HG03280 (cell line): Measurements from ENCODE around the gene SLC6A15.

Source experiments
- ATAC-seq: cut with Tn5 transposase; IDR thresholded peaks from one replicate; pipeline ENCODE4 v1.9.1; 2021; ENCODE audit warnings: mild to moderate bottlenecking, moderate library complexity; ENCODE audit not compliant: unreplicated experiment

The SLC6A15 gene

DNA sequence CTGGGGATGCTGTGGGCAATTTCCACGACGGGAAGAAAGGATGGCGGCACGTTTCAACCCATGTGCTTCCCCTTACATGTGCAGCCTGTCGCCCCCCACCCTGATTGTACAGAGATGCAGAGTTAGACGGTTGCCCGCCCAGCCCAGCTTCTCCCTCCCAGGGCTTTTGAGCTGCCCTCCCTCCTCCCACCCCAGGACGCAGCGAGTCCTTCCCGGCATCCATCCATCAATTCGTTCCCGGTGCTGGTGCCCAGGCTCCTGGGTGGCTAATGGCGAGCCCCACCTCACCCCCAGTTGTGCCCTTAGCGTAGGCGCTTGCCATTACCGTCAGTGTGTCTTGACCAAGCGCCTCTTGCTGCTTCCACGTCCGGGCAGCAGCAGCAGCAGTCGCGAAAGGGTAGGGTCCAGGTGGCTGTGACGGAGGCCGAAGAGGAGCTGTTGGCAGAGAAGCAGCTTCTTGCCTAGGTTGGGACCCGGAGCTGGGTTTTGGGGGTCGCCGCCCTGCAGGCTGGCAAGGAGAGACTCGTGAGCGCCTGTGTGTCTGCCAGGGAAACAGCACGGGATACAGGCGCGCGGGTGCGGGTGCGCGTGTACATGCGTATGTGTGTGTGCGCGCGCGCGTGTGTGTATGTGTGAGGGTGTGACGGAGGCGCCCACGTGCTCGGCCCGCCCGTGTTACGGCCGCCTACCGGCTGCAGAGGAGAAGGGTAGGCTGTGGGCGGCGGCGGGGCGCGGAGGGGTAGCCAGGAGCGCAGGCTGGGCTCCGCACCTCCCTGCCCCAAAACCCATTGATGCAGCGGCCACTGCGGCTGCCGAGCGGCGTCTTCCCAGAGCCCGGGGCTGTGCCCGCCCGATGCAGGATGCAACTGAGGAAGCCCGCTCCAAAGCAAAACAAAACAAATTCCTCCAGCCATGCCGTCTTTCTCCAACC, at the start of gene SLC6A15:
Gene SLC6A15, minus strand, starts transcription at position 602 of the 931 bp plus-strand sequence. CDS start 20,679 bp downstream, outside the sequence.
- no peak for ATAC-seq

DNA sequence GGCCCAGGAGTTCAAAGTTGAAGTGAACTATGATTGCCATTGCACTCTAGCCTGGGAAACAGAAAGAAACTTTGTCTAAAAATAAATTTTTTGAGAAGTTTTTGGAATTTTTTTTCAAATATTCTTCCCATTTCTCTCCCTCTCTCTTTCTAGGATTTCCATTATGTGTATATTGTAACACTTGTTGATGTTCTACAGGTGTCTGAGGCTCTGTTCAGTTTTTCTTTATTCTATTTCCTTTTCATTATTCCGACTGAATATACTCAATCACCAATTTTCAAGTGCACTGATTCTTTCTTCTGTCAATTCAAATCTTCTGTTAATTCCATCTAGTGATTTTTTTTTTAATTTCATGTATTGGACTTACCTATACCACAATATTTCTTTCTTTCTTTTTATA, 48.3 kb upstream of the SLC6A15 start:
- ATAC-seq = no peak

DNA sequence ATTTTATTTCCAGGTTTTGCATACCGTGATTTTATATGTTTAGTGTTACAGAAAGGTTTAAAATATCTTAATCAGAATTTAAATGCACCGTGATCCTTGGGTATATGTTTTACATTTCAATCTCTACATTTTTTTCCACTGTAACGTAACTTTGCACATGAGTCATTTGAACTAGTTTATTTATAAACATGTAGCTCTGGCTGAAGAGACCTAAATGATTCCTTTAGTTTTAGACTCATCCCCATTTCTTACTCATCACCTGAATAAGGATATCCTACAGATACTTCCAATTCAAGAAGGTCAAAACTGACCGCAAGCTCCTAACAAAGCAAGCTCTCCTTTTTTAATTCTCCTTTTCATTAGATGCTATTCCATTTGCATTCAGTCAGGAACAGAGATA, 42.7 kb upstream of the SLC6A15 start:
- ATAC-seq = no peak

DNA sequence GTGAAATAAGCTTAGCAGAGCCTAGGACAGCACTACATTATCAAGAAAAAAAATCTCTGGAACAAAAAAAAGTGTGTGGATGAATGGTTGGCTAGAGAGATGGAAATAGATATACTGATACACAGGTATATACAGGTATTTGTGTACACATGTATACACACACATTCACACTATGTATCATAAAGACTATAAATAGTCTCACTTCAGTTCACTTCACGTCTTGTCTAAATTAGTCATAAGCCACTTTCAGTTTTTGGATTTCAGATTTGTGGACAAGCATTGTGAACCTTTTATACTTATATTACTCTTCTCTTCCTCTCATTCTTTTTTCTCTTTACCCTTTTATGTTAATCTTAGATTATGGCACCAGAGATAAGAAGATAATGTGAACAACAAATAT, 41.8 kb upstream of the SLC6A15 start:
- no peak for ATAC-seq

DNA sequence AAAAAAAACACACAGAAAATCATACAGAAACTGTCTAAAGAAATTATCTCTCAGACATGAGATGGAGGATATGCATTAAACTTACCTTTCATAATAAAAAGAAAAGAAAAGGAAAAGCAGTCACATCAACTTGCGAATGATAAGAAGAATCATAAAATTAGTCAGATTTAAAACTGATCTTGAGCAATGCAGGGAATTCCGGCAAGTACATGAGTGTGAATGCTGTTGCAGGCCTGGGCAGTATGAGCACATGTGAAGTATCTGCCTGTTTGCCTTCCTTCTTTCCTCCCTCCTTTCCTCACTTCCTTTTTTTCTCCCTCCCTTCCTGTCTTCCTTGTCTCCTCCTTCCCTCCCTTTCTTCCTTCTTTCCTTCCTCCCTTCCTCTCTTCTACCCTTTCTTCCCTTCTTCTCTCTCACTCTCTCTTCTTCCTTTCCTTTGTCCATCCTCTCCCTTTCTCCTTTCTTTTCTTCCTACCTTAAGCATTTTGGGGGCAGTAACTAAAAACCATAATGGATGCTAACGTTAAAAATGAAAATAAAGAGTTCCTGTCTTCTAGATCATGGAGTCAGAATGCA, 38.5 kb upstream of the SLC6A15 start:
- ATAC-seq = no peak

DNA sequence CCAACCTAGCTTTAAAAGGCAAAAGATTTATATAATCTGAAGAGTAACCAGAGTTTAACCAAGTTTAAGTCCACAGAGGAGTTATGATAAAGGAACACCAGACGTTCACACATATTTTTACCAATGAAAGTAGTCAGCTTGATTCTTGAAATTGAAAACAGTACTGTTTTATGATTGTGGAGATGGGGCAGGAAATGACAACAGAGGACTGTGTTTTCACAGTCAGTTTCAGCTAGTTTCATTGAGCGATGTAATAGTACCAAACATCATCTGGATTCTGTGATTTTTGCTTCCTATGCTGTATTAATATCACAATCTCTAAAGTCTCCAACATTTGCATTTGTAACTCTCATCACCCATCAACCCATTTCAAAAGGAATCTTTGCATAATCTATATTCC, 34.2 kb upstream of the SLC6A15 start:
- ATAC-seq = no peak

DNA sequence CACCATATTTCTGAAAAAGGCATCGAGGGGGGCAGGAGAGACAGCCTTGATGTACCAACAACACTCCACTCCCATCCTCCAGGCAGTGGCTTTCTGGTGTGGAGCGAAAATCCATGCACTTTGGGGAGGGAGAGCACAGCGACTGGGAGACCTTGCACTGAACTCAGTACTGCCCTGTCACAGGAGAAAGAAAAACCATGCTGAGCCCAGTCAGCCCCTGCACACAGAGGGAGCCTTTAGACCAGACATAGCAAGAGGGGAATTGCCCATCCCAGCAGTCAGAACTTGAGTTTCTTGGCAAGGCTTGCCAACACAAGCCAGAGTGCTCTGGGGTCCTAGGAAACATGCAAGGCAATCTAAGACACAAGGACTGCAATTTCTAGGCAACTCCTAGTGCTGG, 24.8 kb upstream of the SLC6A15 start:
- ATAC-seq = no peak

DNA sequence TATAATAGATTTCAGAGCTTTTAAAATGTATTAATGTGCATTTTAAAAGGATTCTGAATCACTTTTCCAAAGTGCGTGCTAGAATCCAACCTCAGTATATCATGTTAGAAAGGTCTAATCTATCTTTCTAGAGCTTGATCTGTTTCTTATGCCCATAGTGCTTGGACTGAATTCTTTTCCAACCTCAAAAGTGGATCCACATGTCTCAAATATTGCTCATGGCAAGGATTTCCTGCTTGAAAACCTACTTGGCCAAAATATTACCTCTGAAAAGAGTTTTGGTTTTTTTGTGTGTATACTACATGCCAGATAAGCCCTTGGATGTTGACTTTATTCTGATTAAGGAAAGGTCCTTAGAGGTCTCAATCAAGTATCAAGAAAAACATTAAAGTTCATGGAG, 16.9 kb upstream of the SLC6A15 start:
- ATAC-seq = no peak

DNA sequence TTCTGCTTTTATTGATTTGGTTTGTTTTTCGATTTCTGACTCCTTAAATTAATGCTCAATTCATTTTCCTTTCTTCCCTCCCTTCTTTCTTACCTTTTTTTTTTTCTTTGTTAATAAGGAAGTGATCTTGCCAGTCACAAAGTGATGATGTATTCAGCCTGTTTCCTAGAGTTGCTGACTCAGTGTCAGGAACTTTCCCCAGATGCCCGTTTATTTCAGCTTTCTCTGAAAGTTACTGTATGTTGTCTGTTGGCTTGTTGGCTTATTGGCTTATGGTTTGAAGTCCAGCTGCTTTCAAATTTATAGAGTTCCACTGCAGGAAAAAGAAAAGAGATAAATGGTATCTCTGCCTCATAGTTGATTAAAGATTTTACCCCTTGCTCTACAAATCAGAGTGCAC, 12.4 kb upstream of the SLC6A15 start:
- ATAC-seq = no peak

DNA sequence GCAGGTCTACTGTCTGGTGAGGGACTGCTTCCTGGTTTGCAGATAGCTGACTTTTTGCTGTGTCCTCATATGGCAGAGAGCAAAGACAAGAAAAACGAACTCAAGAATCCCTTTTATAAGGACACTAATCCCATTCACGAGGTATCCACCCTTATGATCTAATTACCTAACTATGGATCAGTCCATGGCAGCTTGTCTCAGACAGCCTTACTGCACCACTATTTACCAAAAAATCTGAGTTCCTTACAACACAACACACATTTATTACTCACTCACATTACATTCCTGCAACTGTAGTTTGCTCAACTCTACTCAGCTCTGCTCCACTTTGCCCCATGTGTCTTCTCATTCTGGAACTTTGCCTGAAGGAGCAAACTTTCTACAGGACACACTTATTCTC, 10.1 kb upstream of the SLC6A15 start:
- no peak for ATAC-seq

DNA sequence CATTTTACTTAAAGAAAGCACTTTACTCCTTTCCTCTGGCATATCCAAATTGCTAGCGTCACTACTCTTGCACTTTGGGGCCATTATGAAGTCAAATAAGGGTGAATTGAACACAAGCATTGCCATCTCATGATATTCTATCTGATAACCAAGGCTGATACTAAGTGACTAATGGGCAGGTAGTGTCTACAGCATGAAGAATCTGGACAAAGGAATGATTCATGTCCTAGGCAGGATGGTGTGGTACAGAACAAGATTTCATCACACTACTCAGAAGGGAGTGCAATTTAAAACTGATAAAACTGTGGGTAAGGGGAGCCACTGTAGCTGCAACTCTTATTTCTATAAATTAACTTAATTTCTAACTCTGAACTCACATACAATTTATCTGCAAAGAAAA, 7.7 kb upstream of the SLC6A15 start:
- ATAC-seq = no peak

DNA sequence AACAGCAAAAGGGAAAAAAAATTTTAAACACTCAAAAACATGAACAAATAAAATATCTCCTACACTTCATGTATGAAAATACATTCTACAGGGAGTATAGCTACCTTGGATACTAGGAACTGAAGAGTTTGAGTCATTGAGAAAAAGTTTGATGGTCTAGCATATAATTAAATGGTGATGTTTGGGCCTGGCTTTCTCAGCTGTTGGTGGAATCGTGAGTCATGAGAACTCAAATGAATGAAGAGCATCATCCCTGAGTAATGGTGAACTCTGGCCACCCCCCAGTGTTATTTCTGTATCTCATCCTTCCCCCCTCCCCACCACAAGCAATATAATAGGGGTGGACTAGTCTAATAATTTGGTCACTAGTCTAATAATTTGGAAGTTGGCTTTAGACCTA, 6.7 kb upstream of the SLC6A15 start:
- no peak for ATAC-seq

DNA sequence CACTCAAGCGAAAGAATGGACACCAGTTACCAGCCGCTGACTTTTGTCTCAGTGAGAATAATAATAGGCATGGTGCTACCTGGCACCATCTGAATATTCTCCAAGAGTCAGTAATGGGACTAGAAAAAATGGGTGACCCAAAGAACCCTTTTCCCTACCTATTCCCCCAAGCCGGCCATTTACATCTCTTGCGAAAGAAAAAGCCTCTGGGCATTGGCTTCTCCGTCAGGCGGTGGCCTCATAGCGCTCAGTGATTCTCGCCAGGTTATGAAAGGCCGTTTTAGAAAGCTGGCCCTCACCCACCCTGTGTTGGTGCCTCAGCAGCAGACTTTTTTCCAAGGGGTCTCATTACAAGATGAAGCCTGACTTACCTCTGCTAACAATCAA, 523 bp upstream of the SLC6A15 start:
- no peak for ATAC-seq

DNA sequence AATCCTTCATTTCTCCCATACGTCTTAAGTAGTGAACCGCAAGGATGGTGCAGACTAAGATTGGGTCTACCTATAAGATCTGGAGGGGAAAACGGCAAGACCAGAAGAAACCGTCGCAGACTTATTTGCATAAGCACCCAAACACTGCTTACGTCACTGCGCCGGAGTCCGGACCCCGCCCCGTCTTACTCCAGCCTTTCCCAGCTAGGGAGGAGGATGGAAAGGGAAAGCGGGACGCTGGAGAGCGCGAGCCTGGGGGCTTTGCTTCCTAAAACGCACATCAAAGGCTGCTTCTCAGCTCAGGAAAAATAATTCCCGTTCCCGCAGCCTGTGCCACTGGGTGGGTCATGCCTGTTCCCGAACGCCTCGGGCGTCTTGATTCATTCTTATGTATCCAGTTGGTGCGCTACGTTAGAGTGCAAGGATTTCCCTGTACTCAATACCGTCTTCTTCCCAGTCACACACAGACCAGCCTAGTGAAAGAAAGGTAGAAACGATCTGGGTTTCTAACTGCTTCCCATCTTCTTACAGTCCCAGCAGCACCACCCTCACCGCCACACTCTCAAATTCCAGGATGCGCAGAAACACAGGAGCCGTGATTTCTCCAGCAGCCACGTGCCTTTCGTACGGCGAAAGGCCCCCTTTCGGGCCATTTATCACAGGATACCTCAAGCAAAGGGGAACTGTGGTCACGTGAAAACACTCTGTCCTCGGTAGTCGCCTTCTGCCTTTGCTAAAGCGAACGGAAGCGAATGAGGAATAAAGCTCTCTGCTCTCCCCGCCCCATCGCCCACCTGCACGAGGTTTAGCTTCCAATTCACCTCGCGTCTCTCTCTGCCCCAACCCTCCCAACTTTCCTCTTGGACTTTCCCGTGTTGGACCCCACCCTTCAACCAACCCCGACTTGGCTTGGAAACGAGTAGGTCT, 1.1 kb downstream of the SLC6A15 start:
- no peak for ATAC-seq

DNA sequence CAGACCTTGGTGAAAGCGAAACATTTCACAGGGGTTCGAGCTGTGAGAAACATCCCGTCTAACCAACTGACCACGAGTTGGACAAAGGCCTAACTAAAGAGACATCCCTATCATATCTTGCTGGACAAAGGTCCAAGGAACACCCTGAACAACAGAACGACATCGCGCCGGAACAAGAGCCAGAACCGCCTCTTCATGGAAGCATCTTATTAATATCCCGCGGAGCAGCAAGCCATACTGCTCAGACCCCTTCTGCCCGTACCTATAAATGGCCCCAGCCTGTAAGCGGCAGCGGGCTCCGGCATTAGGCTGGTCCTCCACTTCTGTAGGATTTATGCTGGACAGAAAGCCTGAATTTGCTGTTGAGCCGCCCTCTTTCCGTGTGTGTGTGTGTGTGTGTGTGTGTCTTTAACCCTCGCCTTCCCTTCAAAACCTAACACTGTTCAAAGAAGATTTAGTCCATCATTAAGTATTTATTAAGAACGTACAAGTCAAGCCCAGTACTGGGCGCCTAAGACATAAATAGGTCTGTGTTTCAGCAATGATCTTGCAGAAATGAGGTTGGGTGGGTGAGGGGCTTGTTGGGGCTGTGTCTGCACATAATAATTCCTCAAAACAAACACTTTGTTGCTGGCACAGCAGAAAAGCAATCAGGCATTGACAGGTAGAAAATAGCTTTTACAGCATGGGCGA, 1.9 kb downstream of the SLC6A15 start:
- no peak for ATAC-seq

DNA sequence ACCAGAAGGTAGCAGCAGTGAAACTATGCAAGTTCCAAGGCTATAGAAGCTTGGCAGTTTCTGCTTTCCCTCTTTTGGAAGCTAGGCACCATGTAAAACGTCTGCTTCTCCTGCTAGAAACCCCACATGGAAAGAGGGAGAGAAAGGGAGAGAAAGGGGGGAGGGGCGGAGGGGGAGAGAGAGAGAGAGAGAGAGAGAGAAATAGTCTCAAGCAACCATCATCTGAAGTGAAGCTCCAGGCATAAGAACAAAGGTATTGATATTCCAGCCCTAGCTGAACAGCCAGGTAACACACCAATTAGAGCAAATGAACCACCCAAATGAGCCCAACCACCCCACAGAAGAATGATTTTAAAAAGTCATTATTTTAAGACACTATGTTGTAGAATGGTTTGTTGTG, 8.5 kb downstream of the SLC6A15 start:
- no peak for ATAC-seq

DNA sequence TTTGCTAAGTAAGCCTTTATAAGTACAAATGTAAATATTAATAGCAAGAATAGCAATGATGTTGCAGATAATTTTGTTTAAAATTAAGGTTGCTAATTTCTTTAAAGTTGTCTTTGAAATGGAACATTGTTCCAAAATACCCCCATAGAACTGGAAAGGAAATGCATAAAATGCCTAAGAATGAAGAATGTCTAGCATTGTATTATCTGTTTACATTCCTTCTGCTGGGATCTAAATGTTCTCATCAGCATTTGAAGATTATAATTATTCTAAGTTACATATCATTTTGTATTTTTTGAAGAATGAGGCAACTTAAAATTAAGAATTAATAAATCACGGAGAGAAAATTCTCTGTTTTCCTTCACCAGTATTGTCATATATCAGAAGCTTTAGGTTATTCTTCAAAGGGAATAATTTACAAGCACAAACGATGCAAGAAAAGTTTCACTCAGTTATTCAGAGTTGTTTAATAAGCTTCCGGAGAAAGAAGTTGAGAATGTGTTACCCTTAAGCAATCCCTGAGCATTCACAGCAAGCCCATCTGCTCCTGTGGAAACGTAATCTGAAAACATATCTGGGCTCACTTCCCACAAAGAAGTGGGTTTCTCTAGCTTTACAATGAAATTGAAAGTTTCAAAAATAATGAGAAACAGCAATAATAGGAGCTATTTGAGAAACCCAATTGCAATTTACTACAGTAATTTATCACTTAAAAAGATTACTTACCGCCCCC, 21.3 kb downstream of the SLC6A15 start:
- ATAC-seq = no peak

DNA sequence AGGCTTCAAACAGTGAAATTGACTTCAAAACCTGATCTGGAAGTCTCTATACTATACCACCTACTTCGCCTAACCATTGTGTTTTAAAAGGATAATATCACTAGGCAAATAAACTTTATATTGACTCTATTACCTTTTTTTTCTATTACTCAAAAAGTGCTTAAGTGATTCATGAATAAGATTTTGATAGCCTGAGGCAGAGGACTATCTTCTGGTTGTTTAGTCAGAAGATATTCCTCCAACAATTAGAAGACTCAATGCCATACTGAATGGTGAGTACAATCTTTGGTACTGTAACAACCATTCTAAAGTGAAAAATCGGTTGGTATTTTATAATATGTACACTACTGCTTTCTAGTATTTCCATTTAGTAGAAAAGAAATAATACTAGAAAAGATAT, 22.8 kb downstream of the SLC6A15 start:
- no peak for ATAC-seq

DNA sequence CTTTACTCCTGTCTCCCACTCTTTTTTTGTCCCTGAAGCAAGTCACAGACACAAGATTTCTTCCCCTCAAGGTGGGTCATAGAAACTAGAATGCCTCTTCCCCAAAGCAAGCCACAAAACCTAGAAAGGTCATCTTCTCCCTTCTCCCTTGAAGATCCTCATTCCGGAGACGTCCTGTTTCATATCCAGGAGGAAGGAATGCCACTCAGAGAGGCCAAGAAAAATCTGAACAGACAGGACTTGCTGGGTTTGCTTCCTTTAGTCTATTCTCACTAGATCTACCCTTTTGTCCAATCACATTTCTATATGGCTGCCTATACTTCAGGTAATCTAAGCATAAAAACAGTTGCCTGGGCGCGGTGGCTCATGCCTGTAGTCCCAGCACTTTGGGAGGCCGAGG, 23.7 kb downstream of the SLC6A15 start:
- no peak for ATAC-seq

DNA sequence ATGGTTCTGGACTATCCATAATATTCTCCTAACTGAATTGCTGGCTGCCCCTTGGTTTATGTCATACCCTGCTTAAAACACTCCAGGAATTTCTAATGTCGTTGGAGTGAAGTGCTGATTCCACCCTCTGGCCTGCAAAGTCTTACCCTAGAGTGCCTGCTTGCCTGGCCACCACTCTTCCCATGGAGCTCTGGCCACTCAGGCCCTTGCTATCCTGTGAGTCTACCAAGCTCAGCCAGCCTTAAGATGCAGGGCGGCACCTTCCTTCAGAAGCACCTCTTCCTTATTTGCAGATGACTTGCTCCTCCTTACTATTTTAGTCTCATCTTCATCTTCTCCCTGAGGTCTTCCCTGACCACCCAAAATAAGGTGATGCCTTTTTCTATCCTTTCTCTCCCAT, 35.3 kb downstream of the SLC6A15 start:
- ATAC-seq = no peak
